ENCODE data around the gene IQGAP1. TPM values are rescaled to one million over a fixed set of nuclear protein-coding genes. Genes with fewer than 3 reads are reported as not detected.

IQGAP1 gene
- total RNA-seq, 1 experiment from 2014 or later = 113 TPM

- H3K79me2 ChIP-seq (ENCODE audit: insufficient read depth, low read length) = peaks cover 36% of the 10 kb centered on the region
- peak within 1 kb of the TSS; percentile 65 for H3K9ac ChIP-seq (ENCODE audit: low read length)
- peaks cover 6% of the 10 kb centered on the region; the same call in 1 of the 2 replicates for H4K20me1 ChIP-seq (ENCODE audit: insufficient read depth)
- no peaks in the 10 kb centered on the region for H3K9me2 ChIP-seq (ENCODE audit: insufficient read depth)
- peak within 1 kb of the TSS; percentile 45 for H2AFZ ChIP-seq (ENCODE audit: low read depth, low read length, poor library complexity, severe bottlenecking)
- CTCF ChIA-PET = interaction anchor here (1.7 kb wide), 1 partner anchor 357 kb away, joined by 3 read pairs; no protein-coding TSS in a partner anchor
- intact Hi-C loops (cut with micrococcal nuclease) = no loop called here
- no peaks in the 10 kb centered on the region; a peak in 1 of 4 replicates for H3K36me3 ChIP-seq (ENCODE audit: control insufficient read depth in 1 of 2, insufficient read depth in 2 of 2, low read length in 2 of 2)
- no peak for DNase-seq (ENCODE audit: low read depth, low spot score)
- H3K4me1 ChIP-seq (ENCODE audit: control insufficient read depth in 1 of 2, insufficient read depth in 2 of 2, low read length in 2 of 2) = peaks cover 8 to 10% of the 10 kb centered on the region in 2 experiments
- H3K27ac ChIP-seq (ENCODE audit: low read depth, low read length) = peak within 1 kb of the TSS; percentile 86
- H3K4me3 ChIP-seq (replicated peaks in 1 of 2; ENCODE audit: low read depth in 1 of 2, low read length in 2 of 2) = peak within 1 kb of the TSS; percentile 65 to 74
- no peaks in the 10 kb centered on the region for H3K27me3 ChIP-seq (ENCODE audit: insufficient read depth, low read length)
- peak within 1 kb of the TSS; percentile 79 for H3K4me2 ChIP-seq (ENCODE audit: low read length)
- POLR2A ChIA-PET = interaction anchor here (1.0 to 1.7 kb wide), 2 partner anchors 11 to 16 kb away, joined by 3 read pairs; no protein-coding TSS in a partner anchor
- peak; percentile 89 for ATAC-seq
- peak; percentile 73 for TF ChIP-seq POLR2AphosphoS5 (IDR thresholded peaks at IDR 0.05; ENCODE audit: low read depth, low read length)
- TF ChIP-seq ZFX (IDR thresholded peaks at IDR 0.05) = peak; percentile 97
- TF ChIP-seq CBX3 (IDR thresholded peaks at IDR 0.05; ENCODE audit: low read depth) = 0 out of 2 replicates have a peak, but pooled peaks have one; percentile 15
- TF ChIP-seq EGR1 (IDR thresholded peaks at IDR 0.05; ENCODE audit: low read depth) = no peak
- no peak for TF ChIP-seq CTCF (IDR thresholded peaks at IDR 0.05 in 2 of 3, conservative IDR thresholded peaks at IDR 0.05 in 1 of 3; ENCODE audit: borderline replicate concordance in 1 of 3, insufficient read depth in 1 of 3, low read depth in 2 of 3, low read length in 2 of 3)
- no TSS peak for BruUV-seq (replicated peaks)
- RAD21 ChIA-PET (ENCODE audit: low non-redundant PET in 1 of 2, low total read pairs in 2 of 2, uncharacterized antibody in 2 of 2, unreplicated experiment in 2 of 2) = no interaction called here
- no peaks in the 10 kb centered on the region for H3K9me3 ChIP-seq (ENCODE audit: control insufficient read depth in 1 of 2, insufficient read depth in 1 of 2, low read depth in 1 of 2, low read length in 2 of 2)
Measured at GRCh38 chr15:90529371-90530249, 141.6 kb downstream of the IQGAP1 start, which contains the start of gene CRTC3. CRTC3 (plus strand) TSS chr15:90529923; CDS start chr15:90530072, 149 bp downstream.
